GM19324 (cell line): ENCODE measurements around the gene ABCC10.
"Not testable (repeated sequence)": the region's sequence is repeated elsewhere in the genome, so short reads cannot be mapped to it uniquely, and the experiment has no call there.

Experiments used
- ATAC-seq: cut with Tn5 transposase; IDR thresholded peaks from one replicate; pipeline ENCODE4 v1.9.1; 2021; ENCODE audit warnings: mild to moderate bottlenecking, moderate library complexity; ENCODE audit not compliant: unreplicated experiment, low FRiP score

Gene ABCC10

GRCh38 chr6:43464337-43464736, 37.0 kb downstream of the ABCC10 start:
- no peak for ATAC-seq

- ATAC-seq, result no peak
Observed at GRCh38 chr6:43465948-43466347, 38.6 kb downstream of the ABCC10 start.

GRCh38 chr6:43467265-43467664, 39.9 kb downstream of the ABCC10 start:
- ATAC-seq, result not testable (repeated sequence)

- no peak for ATAC-seq
Observed at GRCh38 chr6:43467752-43468151, 40.4 kb downstream of the ABCC10 start.

- ATAC-seq, result no peak
Observed at GRCh38 chr6:43468240-43468639, 40.9 kb downstream of the ABCC10 start.

- ATAC-seq, result no peak
Observed at GRCh38 chr6:43468748-43469681, 41.7 kb downstream of the ABCC10 start.

- ATAC-seq, result no peak
Observed at GRCh38 chr6:43469947-43470346, 42.6 kb downstream of the ABCC10 start.

- no peak for ATAC-seq
Observed at GRCh38 chr6:43471399-43471798, 44.1 kb downstream of the ABCC10 start.

- no peak for ATAC-seq
Observed at GRCh38 chr6:43472515-43472914, 45.2 kb downstream of the ABCC10 start.

GRCh38 chr6:43475516-43475915, 48.2 kb downstream of the ABCC10 start:
- no peak for ATAC-seq

GRCh38 chr6:43476746-43477145, 49.4 kb downstream of the ABCC10 start:
- no peak for ATAC-seq

- peak; percentile 91 for ATAC-seq
Observed at GRCh38 chr6:43477235-43478007, 50.1 kb downstream of the ABCC10 start, which contains the start of gene TJAP1. Gene TJAP1, plus strand, starts transcription at chr6:43477570. Its CDS starts 21,432 bp downstream, at chr6:43499002.

GRCh38 chr6:43478008-43478372, 50.6 kb downstream of the ABCC10 start:
- no peak for ATAC-seq

- no peak for ATAC-seq
Observed at GRCh38 chr6:43481075-43481474, 53.7 kb downstream of the ABCC10 start.

- ATAC-seq, result no peak
Observed at GRCh38 chr6:43481591-43482236, 54.4 kb downstream of the ABCC10 start.

GRCh38 chr6:43488667-43489276, 61.4 kb downstream of the ABCC10 start:
- ATAC-seq, result no peak

GRCh38 chr6:43489277-43490072, 62.1 kb downstream of the ABCC10 start:
- no peak for ATAC-seq

GRCh38 chr6:43490523-43490939, 63.2 kb downstream of the ABCC10 start:
- no peak for ATAC-seq

GRCh38 chr6:43491750-43492661, 64.7 kb downstream of the ABCC10 start:
- no peak for ATAC-seq
